Panc1 (cell line): ENCODE measurements around the gene CHST15.

Experiments used
- POLR2AphosphoS5 ChIP-seq: IDR thresholded peaks from 2 replicates; pipeline ENCODE4 v1.6.1; 2012; ENCODE audit warnings: mild to moderate bottlenecking, low read depth, low read length, moderate library complexity
- TF ChIP-seq, protein P1 (sequence below), 2 experiments: IDR thresholded peaks; 2 replicates each; pipeline ENCODE4 v1.6.1; 2011 to 2012; ENCODE audit warnings: low read depth in 2 of 2, control low read depth in 1 of 2, low read length in 1 of 2, mild to moderate bottlenecking in 1 of 2, moderate library complexity in 1 of 2; ENCODE audit not compliant: insufficient read depth in 1 of 2
- TF ChIP-seq, protein P2 (sequence below): fragments of 450-650 bp; IDR thresholded peaks from 2 replicates; pipeline ENCODE4 v1.5.1; 2017; ENCODE audit warnings: mild to moderate bottlenecking

DNA sequence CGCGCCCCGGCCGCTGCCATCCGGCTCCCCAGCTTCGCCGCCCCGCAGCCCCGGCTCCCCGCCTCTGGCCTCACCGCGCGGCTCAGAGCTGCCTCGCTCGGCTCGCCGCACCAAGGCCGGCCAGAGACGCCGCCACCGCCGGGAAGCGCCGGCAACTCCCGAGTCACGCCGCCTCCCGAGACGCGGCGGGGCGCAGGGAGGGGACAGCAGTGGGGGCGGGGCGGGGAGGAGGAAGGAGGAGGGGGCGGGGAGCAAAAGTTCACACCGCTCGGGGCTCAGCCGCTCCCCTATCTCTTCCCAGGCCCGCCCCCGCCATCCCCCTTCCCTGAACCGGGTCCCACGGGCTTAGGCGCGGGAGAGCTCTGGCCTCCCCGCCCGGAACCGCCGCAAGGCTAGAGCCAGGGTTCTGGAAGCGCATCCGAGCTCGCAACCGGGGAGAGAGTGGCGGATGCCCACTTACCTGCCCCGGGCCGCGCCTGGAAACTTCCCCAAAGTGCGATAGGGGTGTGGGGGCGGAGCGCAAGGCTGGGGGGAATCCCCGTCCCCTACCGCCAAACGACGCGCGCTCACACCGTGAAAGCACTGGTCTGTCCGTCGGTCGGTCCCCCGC lies 1.0 kb downstream of the CHST15 start:
- TF ChIP-seq, protein P1, sequence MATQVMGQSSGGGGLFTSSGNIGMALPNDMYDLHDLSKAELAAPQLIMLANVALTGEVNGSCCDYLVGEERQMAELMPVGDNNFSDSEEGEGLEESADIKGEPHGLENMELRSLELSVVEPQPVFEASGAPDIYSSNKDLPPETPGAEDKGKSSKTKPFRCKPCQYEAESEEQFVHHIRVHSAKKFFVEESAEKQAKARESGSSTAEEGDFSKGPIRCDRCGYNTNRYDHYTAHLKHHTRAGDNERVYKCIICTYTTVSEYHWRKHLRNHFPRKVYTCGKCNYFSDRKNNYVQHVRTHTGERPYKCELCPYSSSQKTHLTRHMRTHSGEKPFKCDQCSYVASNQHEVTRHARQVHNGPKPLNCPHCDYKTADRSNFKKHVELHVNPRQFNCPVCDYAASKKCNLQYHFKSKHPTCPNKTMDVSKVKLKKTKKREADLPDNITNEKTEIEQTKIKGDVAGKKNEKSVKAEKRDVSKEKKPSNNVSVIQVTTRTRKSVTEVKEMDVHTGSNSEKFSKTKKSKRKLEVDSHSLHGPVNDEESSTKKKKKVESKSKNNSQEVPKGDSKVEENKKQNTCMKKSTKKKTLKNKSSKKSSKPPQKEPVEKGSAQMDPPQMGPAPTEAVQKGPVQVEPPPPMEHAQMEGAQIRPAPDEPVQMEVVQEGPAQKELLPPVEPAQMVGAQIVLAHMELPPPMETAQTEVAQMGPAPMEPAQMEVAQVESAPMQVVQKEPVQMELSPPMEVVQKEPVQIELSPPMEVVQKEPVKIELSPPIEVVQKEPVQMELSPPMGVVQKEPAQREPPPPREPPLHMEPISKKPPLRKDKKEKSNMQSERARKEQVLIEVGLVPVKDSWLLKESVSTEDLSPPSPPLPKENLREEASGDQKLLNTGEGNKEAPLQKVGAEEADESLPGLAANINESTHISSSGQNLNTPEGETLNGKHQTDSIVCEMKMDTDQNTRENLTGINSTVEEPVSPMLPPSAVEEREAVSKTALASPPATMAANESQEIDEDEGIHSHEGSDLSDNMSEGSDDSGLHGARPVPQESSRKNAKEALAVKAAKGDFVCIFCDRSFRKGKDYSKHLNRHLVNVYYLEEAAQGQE (IDR thresholded peaks at IDR 0.05; ENCODE audit: insufficient read depth in 1 of 2, low read depth in 2 of 2, low read length in 1 of 2) = no peak
- TF ChIP-seq, protein P2, sequence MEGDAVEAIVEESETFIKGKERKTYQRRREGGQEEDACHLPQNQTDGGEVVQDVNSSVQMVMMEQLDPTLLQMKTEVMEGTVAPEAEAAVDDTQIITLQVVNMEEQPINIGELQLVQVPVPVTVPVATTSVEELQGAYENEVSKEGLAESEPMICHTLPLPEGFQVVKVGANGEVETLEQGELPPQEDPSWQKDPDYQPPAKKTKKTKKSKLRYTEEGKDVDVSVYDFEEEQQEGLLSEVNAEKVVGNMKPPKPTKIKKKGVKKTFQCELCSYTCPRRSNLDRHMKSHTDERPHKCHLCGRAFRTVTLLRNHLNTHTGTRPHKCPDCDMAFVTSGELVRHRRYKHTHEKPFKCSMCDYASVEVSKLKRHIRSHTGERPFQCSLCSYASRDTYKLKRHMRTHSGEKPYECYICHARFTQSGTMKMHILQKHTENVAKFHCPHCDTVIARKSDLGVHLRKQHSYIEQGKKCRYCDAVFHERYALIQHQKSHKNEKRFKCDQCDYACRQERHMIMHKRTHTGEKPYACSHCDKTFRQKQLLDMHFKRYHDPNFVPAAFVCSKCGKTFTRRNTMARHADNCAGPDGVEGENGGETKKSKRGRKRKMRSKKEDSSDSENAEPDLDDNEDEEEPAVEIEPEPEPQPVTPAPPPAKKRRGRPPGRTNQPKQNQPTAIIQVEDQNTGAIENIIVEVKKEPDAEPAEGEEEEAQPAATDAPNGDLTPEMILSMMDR = no peak
- no peak for TF ChIP-seq POLR2AphosphoS5
